NCI-H1417 treated with DMSO at 0.1 percent for 48 hours (cell line): Measurements from ENCODE around the gene CDC5L.

Experiments used
- DNase-seq: peaks from one replicate; lab custom pipeline; 2025; lab: John Stamatoyannopoulos, UW

Gene CDC5L

DNA sequence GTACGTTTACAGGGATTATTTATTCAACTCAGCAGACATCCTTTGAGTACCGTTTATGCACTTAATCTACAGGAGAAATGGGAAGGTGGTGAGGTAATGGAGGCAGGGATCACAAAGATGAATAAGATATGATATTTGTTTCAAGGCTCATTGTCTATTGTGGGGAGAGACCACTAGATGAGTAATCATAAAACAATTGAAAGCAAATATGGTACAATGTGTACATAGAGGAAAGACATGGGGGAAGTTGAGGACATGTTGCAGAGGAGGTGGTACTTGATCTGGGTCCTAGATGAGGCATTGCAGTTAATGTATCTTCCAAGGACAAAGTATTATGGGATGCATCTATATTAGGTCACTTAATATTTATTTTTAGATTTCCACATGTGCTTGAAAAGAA, 13.7 kb upstream of the CDC5L start:
- no peak for DNase-seq

DNA sequence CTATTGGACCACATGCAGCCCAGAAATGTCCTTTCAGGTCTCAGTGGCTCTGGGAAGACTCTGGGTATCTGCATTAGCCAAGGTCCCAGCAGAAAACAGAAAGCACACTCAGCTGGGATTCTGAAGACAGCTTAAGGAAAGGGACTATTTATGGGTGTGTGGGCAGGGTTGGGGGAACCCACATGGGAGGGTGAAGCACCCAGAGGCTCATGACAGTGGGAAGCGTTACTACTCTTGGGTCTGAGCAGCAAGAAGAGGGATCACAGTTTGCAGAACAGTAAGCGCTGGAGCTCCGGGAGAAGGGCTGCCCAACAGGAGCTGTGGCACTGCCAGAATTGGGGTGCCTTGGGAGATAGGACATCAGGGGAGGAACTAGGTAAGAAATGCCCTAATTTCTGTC, 12.4 kb upstream of the CDC5L start:
- DNase-seq = no peak

DNA sequence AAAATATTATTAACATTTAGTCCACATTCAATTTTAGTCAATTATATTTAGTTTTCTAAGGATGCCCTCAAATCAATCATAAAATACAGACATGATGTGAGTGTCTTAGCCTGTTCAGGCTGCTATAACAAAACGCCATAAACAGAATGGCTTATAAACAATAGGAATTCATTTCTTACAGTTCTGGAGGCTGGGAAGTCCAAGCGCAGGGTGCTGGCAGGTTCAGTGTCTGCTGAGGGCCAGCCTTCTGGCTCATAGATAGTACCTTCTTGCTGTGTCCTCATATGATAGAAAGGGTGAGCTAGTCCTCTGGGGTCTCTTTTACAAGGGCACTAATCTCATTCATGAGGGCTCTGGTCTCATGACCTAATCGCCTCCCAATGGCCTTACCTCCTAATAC, 10.0 kb upstream of the CDC5L start:
- no peak for DNase-seq

DNA sequence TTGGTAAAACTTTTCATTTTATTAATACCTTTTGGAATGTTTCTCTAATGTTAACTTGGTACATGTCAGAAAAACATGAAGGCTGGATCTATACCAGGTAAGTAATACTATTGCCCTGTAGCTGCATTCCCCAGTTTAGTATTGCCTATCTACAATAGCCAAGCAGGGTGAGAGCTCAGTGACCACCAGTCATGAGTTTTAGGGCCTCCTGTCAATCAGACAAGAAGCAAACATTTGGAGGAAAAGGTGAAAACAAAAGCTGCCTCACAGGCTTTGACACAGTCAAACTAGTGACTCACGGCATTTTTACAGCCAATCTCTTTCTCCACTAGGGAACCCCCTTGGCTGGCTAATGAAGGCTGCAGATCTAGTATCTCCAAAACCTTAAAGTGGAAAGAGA, 9.5 kb upstream of the CDC5L start:
- no peak for DNase-seq

DNA sequence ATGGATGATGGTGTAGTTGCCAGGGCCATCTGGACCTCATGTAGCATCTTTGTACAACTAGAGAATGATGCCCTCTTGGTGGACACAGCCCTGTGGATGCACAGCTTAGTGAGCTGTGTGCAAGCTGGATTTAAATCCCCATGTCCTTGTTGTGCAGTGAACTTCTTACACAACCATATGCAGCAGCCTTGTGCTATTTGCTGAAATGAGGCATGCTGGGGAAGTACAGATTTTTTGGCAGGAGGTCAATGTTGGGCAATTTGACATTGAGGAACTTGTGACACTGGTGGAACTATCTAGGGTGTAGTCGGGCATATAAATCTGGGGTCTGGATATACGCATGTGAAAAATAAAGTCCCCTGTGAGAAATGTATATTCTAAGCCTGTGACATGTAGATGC, 5.8 kb upstream of the CDC5L start:
- DNase-seq = no peak

DNA sequence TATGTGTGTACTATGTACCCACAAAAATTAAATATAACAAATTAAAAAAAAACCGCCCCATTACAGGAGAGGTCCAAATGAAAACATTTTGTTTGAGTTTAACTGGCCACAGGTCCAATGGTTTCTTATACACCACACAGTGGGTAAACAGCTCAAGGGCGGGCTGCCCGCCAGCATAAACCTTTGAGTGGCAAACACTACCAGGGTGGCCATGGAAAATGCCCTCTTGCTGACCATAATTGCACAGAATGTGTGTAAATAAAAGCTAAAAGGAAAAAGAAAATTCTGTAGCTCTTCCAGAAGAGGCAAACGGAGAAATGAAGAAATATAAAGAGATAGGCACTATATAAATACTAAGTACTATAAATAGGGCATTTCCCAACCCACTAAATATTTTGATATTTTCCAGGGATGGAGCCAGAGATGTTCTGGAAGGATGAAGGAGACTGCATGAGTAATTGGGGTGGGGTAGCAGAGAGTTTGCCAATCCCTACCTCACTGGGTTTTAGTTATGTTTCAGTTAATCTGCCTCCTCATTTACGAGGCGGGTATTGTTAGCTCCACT, 1.1 kb upstream of the CDC5L start:
- DNase-seq = no peak

DNA sequence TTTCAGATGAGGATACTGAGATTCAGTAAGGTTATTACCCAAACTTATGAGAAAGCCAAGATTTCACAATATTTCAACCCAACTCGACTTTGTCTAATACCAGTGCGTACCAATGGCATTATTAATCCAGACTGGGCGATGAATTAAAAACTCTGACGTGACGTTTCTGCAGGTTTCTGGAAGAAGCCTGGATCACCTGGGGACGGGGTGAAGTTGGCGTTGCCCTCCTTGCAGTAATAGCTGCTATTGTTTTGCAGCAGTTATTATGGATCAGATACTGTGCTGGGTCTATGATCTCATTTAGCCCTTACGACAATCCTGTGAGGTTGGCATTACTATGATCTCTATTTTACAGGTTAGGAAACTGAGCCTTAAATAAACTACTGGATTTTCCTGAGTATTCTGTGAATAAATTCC, 569 bp upstream of the CDC5L start:
- DNase-seq = no peak

DNA sequence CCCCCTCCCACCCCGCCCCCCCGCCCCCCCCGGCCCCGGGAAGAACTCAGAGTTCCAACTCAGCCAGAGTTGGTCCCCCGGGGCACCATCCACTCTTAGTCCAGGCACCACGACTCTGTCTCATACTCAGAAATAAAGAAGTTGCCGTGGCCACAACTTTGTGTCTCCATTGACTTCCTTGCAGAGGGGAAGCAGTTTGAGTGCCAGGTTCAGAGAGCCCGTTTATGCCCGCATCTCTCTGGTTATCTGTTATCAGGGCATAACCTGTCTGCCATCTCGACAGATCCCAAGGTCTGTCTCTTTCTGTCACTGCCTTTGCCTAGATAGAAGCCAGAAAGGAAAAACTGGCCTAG, 605 bp downstream of the CDC5L start:
- DNase-seq = no peak

DNA sequence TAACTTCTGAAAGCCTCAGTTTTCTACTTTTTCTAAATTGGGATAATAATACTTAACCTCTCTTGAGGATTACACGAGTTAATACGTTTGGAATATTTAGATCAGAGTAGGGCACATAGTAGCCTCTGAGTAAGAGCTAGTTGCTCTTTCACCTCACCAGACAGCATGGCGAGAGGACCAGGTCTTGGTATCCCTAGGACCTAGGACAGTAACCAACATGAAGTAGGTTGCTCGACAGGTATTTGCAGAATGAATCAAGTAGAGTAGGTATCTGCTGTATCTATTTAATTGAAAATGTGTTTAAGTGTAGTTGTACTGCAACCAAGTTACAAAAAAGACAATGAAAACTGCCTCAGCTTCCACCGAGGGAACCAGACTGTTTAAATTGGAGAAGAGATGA, 1.4 kb downstream of the CDC5L start:
- DNase-seq = no peak

DNA sequence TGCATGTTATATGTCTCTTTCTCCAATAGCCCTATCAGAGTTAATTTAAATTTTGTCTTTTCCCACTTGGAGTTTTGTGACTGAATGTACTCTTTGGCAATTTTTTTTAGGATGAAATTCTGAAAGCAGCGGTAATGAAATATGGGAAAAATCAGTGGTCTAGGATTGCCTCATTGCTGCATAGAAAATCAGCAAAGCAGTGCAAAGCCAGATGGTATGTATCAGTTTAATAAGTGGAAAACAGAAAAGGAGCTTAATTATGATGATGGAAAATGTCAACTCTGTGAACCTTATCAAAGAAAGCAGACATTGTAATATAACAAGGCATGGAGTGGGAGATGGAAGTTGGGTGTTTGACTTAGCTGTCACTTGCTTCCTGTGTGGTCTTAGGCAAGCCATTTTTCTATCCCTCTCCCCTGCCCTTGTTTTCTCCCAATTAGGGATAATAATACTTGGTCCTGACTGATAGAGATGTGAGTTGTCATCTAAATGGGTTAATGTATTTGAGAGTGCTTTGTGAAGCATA, 2.7 kb downstream of the CDC5L start:
- no peak for DNase-seq

DNA sequence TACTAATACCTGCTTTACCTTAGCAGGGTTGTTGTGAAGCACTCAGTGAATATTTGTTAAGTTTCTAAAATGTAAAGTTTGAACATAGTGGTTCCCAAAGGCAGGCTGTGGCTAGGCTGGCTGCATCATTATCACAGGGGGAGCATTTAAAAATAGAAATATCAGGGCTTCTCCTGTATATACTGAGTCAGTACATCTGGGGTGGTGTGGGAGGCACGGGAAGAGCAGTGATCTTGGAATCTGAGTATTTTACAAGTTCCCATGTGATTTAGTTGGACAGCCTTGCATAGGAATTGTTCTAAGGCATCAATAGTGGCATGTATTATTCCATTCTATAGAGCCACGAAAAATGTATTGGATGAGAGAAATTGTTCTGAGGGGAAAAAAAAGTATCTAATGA, 8.0 kb downstream of the CDC5L start:
- no peak for DNase-seq

DNA sequence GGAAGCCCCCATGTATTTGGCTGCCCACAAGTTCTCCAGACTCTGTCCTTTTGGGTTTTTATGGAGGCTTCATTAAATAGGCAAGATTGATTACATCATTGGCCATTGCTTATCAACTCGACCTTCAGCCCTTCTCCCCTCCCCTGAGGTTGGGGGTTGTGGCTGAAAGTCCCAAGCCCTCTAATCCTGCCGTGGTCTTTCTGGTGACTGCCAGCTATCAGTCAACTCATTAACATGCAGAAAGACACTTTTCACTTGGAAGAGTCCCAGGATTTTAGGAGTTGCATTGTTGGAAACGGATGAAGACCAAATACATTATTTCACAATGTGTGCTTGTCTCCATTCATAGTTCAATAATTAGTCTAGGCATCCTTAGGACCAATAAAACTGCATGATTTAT, 9.5 kb downstream of the CDC5L start:
- no peak for DNase-seq

DNA sequence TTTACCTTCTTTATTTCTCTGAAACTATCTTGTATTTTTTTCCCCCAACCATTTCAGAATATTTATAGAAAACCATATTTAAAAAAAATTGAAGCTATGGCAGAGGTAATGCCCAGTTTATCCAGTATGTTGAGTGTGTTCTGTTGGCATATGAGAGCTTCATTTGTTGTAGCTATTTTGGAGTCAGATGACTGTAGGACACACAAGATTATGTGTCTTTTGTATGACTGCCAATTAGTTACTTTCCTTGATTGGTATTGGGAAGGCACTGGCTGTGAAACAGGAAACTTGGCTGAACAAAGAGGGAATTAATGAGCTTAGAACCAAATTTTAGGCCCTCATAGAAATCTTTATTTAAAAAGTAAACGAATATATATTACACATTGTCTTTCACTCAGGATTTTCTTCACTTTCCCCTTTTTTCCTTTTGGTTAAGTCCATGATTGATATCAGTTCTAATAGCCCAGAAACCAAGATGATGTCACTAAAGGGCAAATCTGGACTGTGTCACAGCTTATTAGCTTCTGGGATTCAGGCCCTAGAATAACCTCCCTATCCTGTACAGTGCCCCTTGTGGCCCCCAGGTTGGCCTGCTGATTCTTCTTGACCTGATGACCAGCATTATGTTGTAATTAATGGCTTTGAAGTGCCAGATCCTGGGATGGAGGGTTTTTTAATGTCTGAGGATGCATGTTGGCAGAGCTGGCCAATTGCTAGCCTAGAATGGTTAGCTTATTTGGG, 10.1 kb downstream of the CDC5L start:
- no peak for DNase-seq

DNA sequence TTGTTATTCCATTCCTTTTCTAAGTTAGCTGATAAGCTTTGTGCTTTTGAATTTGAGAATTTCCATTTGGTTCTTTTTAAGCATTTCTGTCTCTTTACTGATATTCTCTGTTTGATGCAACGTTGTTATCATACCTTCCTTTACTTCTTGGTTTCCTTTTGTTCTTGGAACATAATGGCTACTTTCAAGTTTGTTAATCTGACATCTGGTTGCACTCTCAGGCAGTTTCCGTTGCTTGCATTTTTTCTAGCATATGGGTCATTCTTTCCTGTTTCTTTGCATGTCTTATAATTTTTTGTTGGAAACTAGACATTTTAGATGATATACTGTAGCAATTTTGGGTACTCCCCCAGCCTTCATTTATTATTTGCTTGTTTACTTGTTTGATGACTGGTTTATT, 12.5 kb downstream of the CDC5L start:
- no peak for DNase-seq

DNA sequence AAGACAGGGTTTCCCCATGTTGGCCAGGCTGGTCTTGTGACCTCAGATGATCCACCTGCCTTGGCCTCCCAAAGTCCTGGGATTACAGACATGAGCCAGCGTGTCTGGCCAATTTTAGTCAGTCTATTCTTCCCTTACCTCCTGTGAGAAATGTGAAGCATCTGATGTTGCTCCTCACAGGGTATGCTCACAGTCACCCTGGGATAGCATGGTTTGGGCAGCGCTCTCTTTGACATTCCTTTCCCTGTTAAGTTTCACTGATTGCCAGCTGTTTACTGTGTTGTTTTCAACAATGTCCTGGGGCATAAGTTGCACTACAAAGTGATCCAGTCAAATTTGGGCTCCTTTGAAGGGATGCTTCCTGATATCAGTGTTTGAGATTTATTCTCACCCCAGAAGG, 13.1 kb downstream of the CDC5L start:
- no peak for DNase-seq

DNA sequence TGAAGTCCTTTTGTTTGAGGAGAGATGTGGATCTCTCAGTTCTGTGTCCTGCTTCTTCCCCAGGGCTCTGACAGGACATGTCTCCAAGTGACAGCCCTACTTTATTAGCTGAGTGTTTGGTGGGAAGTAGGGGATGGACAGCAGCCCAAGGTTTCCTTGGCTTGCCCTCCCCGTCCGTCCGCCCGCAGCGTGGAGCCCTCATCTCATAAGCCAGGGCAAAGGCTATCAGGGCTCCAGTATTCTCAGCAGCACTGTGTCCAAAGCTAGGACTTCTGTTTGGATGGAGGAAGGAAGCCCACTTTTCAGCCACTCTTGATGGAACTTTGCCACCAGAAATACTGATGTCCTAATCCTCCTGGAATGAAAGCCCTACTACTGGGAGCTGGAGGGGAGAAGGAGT, 13.6 kb downstream of the CDC5L start:
- DNase-seq = no peak

DNA sequence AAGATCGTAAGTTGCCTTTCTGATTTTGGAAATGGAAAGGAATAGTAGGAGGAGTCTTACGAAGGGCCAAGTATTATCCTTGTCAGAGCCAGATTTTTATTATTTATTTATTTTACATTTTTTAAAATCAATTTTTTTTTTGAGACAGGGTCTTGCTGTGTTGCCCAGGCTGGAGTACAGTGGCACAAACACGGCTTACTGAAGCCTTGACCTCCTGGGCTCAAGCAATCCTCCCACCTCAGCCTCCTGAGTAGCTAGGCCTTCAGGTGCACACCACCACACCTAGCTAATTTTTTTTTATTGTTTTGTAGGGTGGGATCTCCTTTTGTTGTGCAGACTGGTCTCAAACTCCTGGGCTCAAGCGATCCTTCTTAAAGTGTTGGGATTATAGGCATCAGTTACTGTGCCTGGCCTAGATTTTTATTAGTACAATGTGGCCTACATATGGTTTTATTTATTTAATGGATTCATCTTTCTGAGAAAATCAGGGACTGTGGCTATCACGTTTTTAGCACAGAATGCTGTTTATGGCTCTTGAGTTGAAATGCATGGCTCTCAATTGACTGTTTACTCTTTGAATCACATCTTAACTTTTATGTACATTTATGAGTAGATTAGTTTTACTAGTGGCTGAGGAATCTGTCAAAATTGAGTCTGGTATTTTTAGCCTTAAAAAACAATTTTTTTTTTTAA, 16.7 kb downstream of the CDC5L start:
- DNase-seq = no peak

DNA sequence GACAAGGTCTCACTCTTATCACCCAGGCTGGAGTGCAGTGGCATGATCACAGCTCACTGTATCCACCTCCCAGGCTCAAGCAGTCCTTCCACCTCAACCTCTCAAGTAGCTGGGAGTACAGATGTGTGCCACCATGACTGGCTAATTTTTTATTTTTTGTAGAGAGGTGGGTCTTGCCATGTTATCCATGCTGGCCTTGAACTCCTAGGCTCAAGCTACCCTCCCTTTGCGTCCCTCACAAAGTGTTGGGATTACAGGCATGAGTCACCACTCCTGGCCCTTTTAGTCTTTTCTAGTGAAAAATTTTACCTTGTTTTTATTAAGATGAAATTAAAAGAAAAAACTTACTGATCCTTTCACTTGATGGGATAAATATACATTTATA, 17.2 kb downstream of the CDC5L start:
- DNase-seq = no peak

DNA sequence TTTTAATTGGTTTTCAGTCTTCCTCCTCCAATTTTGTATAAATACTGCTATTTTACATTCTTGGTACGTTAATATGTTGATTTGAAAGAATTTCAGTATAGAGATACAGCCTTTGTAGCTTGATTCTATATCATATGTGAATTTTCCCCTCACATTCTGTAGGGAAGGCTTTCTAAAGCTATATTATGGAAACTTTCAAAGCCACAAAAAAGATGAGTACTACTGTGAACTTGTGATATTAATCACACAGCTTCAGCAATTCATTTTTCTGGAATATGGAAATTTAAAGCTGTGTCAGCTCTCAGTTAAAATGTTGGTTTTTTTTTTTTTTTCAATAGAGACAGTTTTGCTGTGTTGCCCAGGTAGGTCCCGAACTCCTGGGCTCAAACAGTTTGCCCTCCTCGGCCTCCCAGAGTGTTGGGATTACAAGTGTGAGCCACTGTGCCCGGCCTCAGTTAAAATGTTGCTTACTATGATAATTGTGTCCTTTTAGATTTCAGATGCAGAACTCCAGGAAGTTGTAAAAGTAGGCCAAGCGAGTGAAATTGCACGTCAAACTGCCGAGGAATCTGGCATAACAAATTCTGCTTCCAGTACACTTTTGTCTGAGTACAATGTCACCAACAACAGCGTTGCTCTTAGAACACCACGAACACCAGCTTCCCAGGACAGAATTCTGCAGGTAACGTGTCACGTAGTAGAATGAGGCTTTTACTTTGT, 20.6 kb downstream of the CDC5L start:
- no peak for DNase-seq

DNA sequence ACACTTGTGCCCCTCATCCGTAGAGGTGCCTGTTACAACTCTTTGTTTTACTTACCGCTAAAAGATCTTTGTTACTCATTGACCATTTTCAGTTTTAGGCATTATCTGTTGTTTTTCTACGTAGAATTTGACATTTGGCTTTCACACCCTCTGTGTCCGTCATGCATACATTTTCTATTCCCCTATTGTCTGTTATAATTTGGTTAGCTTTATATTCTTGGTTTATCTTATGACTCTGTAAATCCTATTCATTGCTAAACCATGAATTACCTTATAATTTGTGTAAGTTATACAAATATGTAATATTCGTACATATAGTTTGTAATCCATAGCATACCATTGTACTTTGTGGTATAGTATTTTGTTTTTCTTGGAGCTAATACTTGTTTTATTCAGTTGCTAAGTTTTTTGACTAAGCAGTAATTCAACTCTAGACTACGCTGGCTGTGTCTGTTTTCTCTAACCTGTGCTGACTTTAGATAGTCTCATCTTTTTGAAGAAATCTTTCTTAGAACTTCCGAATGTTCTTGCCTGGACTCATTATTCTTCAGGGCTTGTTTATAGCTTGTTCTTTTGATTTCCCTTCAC, 21.8 kb downstream of the CDC5L start:
- DNase-seq = no peak

DNA sequence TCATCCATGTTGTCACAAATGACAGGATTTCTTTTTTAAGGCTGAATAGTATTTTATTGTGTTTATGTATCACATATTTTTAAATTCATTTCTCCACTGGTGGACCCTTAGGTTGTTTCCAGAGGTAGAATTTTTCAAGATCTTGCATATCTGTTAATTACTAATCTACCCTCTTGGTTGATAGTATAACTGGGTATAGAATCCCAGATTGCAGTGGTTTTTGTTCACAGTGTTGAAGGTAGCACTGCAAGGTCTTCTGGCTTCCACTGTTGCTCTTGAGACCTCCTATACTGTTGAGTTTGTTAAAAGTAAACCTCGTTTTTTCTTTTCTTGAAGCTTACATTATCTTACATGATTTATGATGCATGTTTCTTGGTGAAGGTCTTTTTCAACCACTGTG, 22.9 kb downstream of the CDC5L start:
- no peak for DNase-seq

DNA sequence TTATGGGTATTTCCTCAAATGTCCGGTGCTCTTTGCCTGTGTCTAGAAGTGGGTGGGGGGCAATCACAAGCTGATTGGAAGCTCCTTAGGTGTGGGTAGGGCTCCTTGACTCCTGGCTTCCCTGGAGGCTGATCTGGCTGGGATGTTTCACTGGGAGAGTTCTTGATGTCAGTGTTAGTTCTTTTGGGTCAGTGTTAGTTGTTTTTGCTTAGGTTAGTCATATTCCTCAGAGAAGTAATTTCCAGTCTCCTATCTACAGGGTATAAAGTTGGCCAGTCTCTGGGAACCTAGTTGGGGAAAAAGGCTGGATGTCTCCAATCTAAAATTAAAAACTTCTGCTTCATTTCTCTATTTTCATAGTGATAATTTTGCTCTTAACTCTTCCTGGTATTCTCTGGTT, 23.6 kb downstream of the CDC5L start:
- DNase-seq = no peak

DNA sequence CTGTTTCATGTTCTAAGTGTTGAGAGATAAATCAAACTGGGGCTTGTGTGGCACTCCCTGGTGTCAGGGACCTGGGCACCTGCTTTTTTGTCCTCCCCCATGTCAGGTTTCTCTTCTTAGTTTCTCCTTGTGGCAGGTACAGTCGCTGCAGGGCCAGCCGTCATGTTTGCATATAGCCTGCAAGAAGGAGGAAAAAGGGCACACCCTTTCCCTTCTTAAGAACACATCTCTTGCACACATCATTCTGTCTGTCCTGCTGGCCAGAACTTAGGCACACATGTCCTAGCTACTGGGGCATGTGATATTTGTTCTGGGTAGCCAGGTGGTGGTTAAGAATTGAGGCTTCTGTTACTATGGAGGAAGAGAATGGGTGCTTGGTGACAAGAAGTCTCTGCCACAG, 27.9 kb downstream of the CDC5L start:
- DNase-seq = no peak
